MCF 10A (cell line): ENCODE results near the gene EEF1E1. TPM values are rescaled to one million over a fixed set of nuclear protein-coding genes. Genes with fewer than 3 reads are reported as not detected.
"Not testable (repeated sequence)": the region's sequence is repeated elsewhere in the genome, so short reads cannot be mapped to it uniquely, and the experiment has no call there.

Source experiments
- BruUV-seq: library from RNA; stranded (reverse); fragments of 400-500 nt; replicated peaks from 2 replicates; lab custom pipeline; 2021; lab: Mats Ljungman, UMichigan
- CTCF ChIA-PET: fragments of 300-600 bp; sonication (Branson Sonifier 250); formaldehyde crosslinking; extraction: SDS; loops from one replicate; lab custom pipeline; 2021; ENCODE audit warnings: antibody characterized with exemption, inconsistent platforms; lab: Yijun Ruan, JAX
- POLR2A ChIA-PET: fragments of 300-600, 350-650 bp; sonication (Branson Sonifier 250); formaldehyde crosslinking; extraction: SDS; loops from one replicate; lab custom pipeline; 2020; ENCODE audit warnings: antibody characterized with exemption, inconsistent platforms; lab: Yijun Ruan, JAX
- DNase-seq: peaks from one replicate; pipeline ENCODE4 v3.0.0-alpha.2; 2018; ENCODE audit not compliant: unreplicated experiment
- H3K27ac Mint-ChIP-seq: one replicate; pipeline ENCODE4 v1.8.0; 2022; ENCODE audit warnings: mild to moderate bottlenecking, low read depth, mixed read lengths; ENCODE audit not compliant: unreplicated experiment
- H3K27me3 Mint-ChIP-seq: one replicate; pipeline ENCODE4 v1.8.0; 2022; ENCODE audit warnings: mixed read lengths; ENCODE audit not compliant: insufficient read depth, unreplicated experiment
- H3K36me3 Mint-ChIP-seq: one replicate; pipeline ENCODE4 v1.8.0; 2022; ENCODE audit warnings: mild to moderate bottlenecking, moderate library complexity, mixed read lengths; ENCODE audit not compliant: insufficient read depth, unreplicated experiment
- H3K4me1 Mint-ChIP-seq: one replicate; pipeline ENCODE4 v1.8.0; 2022; ENCODE audit warnings: mixed read lengths; ENCODE audit not compliant: insufficient read depth, unreplicated experiment
- H3K4me3 Mint-ChIP-seq: one replicate; pipeline ENCODE4 v1.8.0; 2022; ENCODE audit warnings: mild to moderate bottlenecking, moderate library complexity, mixed read lengths; ENCODE audit not compliant: unreplicated experiment
- H3K9me3 Mint-ChIP-seq: one replicate; pipeline ENCODE4 v1.8.0; 2022; ENCODE audit warnings: mixed read lengths; ENCODE audit not compliant: unreplicated experiment
- CTCF ChIP-seq: fragments of 200-600 bp; IDR thresholded peaks from one replicate; pipeline ENCODE4 v1.8.0; 2022; ENCODE audit warnings: antibody characterized with exemption, mild to moderate bottlenecking; ENCODE audit not compliant: unreplicated experiment
- intact Hi-C: fragments of 100-400 bp; cut with micrococcal nuclease; formaldehyde crosslinking; loops from 2 replicates; pipeline ENCODE4 v1.14.1; 2022
- total RNA-seq: library from RNA; stranded (reverse); gene quantifications from 2 replicates; pipeline ENCODE4 v1.2.3, GENCODE V29; 2022

EEF1E1 gene
- total RNA-seq, 1 experiment from 2014 or later = 56.7 TPM

DNA sequence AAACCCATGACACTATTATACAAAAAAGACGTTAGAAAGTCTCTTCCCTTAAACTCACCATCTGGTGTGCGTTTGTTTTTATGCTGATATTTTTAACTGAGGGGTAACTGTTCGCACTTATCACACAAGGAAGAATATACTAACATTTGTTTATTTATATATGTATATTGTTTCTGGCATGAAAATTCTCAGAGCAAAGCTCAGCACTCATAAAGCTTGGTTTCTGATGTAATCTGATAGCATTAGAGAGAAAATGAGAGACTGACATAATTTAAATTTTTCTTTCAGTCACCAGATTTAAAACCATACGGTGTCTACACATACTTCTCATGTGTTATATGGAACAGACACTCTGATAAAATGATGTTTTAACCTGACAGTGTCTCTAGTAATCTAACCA is 45.1 kb downstream of the EEF1E1 start:
- Mint-ChIP-seq H3K36me3 (peaks cover 18% of the 10 kb centered on the region), H3K4me3 (no peak overlapping the region), H3K27me3 (no peaks in the 10 kb centered on the region), H3K27ac (no peak overlapping the region), H3K4me1 (no peaks in the 10 kb centered on the region), H3K9me3 (no peaks in the 10 kb centered on the region)
- no peak for DNase-seq
- BruUV-seq = no TSS peak
- TF ChIP-seq CTCF = no peak
- POLR2A ChIA-PET = no interaction called here
- intact Hi-C loops = no loop called here
- CTCF ChIA-PET = interaction anchor here (1.0 to 4.4 kb wide), 3 partner anchors 119 to 347 kb away, joined by 3 to 41 read pairs (median 3); no protein-coding TSS in a partner anchor

DNA sequence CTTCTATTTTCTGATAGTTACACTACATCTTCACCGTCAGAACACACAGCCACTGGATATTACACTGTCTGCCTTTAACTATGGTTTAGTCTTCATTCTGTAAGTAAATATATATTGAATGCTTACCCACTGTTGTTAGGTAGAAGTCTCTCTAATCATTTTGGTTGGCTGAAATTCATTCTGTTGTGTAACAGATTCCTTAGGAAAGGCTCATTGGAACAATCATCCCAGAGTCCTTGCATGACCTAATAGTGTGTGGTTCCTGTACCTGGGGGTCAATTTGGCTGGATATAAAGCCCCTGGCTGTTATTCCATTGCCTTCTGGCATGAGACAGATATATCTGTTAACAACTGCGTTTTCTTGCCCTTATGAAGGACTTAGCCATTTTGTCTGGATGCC is 48.1 kb downstream of the EEF1E1 start:
- H3K4me3 Mint-ChIP-seq = no peak overlapping the region
- H3K36me3 Mint-ChIP-seq = peaks cover 20% of the 10 kb centered on the region
- no TSS peak for BruUV-seq
- H3K4me1 Mint-ChIP-seq = no peaks in the 10 kb centered on the region
- TF ChIP-seq CTCF = no peak
- ChIA-PET POLR2A (no interaction called here), CTCF (no interaction called here)
- intact Hi-C loops = no loop called here
- H3K27ac Mint-ChIP-seq = no peak overlapping the region
- DNase-seq = no peak
- no peaks in the 10 kb centered on the region for H3K9me3 Mint-ChIP-seq
- no peaks in the 10 kb centered on the region for H3K27me3 Mint-ChIP-seq

DNA sequence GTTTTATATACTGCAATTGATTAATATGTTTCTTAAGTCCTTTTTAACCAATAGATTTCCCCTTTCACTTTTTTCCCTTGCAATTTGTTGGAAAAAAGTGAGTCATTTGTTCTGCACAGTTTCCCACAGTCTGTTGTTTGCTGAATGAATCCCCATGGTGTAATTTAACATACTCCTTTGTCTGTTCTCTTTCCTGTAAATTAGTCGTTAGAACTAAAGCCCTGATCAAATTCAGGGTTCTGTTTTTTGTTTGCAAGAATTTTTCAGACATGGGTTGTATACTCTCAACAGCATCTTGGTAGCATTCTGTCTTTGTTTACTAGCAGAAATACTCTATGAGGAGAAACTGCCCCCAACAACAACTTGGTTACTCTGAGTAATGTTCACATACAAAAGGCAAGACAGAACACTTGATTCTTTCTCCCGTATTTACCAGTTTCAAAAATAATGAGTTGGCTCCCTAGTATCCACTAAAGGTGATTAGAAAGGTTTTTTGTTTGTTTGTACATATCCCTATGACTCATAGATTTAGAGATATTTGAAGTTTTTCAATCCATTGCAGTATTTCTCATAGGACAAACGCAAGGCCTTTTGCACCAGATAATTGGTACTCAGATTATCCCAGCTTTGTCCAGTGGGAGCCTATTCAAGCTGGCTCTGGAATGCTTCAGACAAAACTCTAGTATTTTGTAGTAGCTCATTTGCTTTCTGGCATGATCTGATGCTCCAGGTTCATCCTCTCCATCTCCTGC is 54.6 kb downstream of the EEF1E1 start:
- no TSS peak for BruUV-seq
- POLR2A ChIA-PET = interaction anchor here (0.5 kb wide), 1 partner anchor 1191 kb away, joined by 3 read pairs; no protein-coding TSS in a partner anchor
- no peak for TF ChIP-seq CTCF

DNA sequence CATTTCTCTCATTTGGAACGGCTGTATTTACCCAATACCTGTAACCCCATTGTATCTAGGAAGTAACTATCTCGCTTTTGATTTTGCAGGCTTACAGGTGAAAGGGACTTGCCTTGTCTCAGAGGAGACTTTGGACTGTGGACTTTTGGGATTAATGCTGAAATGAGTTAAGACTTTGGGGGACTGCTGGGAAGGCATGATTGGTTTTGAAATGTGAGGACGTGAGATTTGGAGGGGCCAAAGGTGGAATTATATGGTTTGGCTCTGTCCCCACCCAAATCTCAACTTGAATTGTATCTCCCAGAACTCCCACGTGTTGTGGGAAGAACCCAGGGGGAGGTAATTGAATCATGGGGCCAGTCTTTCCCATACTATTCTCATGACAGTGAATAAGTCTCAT is 56.6 kb downstream of the EEF1E1 start:
- CTCF ChIA-PET = interaction anchor here (0.7 kb wide), 1 partner anchor 259 kb away, joined by 3 read pairs; no protein-coding TSS in a partner anchor
- DNase-seq, intact Hi-C loops, H3K9me3 Mint-ChIP-seq, POLR2A ChIA-PET, H3K4me1 Mint-ChIP-seq, H3K36me3 Mint-ChIP-seq, BruUV-seq, H3K27me3 Mint-ChIP-seq, H3K4me3 Mint-ChIP-seq, H3K27ac Mint-ChIP-seq: not testable (repeated sequence)

More for the DNA sequence above, 54.6 kb downstream of the EEF1E1 start:
- Mint-ChIP-seq H3K27ac (peak overlapping the region; percentile 14), H3K27me3 (no peaks in the 10 kb centered on the region), H3K36me3 (peaks cover 6% of the 10 kb centered on the region), H3K9me3 (no peaks in the 10 kb centered on the region), H3K4me3 (no peak overlapping the region), H3K4me1 (peaks cover 8% of the 10 kb centered on the region)
- intact Hi-C loops = no loop called here
- DNase-seq = peak; percentile 42
- CTCF ChIA-PET = interaction anchor here (0.5 to 1.0 kb wide), 3 partner anchors 12 to 325 kb away, joined by 3 read pairs; no protein-coding TSS in a partner anchor
